H9 (cell line): Measurements from ENCODE around the gene FUT4. TPM values are rescaled to one million over a fixed set of nuclear protein-coding genes. Genes with fewer than 3 reads are reported as not detected.

Experiments used
- DNase-seq: peaks from one replicate; pipeline ENCODE4 v3.0.0-alpha.2; 2017
- H2AFZ ChIP-seq: one replicate; pipeline ENCODE4 v1.6.1; 2013; ENCODE audit warnings: mild to moderate bottlenecking, low read length, control low read depth, moderate library complexity
- H2AK5ac ChIP-seq: 2 replicates; pipeline ENCODE4 v1.6.1; 2013; ENCODE audit warnings: low read length, control low read depth, mixed read lengths; ENCODE audit not compliant: insufficient read length
- H2BK120ac ChIP-seq: one replicate; pipeline ENCODE4 v1.6.1; 2013; ENCODE audit warnings: low read depth, mild to moderate bottlenecking, low read length, control low read depth, inconsistent platforms; ENCODE audit not compliant: poor library complexity, severe bottlenecking
- H2BK12ac ChIP-seq: 2 replicates; pipeline ENCODE4 v1.6.1; 2013; ENCODE audit warnings: low read length, control low read depth, mixed read lengths, low read depth; ENCODE audit not compliant: insufficient read length
- H2BK15ac ChIP-seq: 2 replicates; pipeline ENCODE4 v1.6.1; 2013; ENCODE audit warnings: low read depth, low read length, control low read depth
- H2BK20ac ChIP-seq: one replicate; pipeline ENCODE4 v1.6.1; 2013; ENCODE audit warnings: low read depth, mild to moderate bottlenecking, low read length, control low read depth, inconsistent platforms; ENCODE audit not compliant: poor library complexity, severe bottlenecking
- H2BK5ac ChIP-seq: 2 replicates; pipeline ENCODE4 v1.6.1; 2013; ENCODE audit warnings: low read length, control low read depth, mixed read lengths; ENCODE audit not compliant: insufficient read length
- H3K14ac ChIP-seq: 2 replicates; pipeline ENCODE4 v1.6.1; 2013; ENCODE audit warnings: low read length, control low read depth; ENCODE audit not compliant: insufficient read depth
- H3K18ac ChIP-seq: 2 replicates; pipeline ENCODE4 v1.6.1; 2013; ENCODE audit warnings: low read depth, mild to moderate bottlenecking, mixed read lengths, low read length, control low read depth; ENCODE audit not compliant: insufficient read length
- H3K23ac ChIP-seq: 2 replicates; pipeline ENCODE4 v1.6.1; 2013; ENCODE audit warnings: low read length, control low read depth, mixed read lengths, low read depth; ENCODE audit not compliant: insufficient read length
- H3K23me2 ChIP-seq: 2 replicates; pipeline ENCODE4 v1.6.1; 2013; ENCODE audit warnings: low read depth, mild to moderate bottlenecking, mixed read lengths, low read length, control low read depth; ENCODE audit not compliant: insufficient read length, poor library complexity, severe bottlenecking
- H3K27ac ChIP-seq: 2 replicates; pipeline ENCODE4 v1.5.1; 2013; ENCODE audit warnings: low read length, control low read depth, mixed read lengths, low read depth; ENCODE audit not compliant: insufficient read length
- H3K27me3 ChIP-seq: 2 replicates; pipeline ENCODE4 v1.6.1; 2013; ENCODE audit warnings: low read length, control low read depth, inconsistent platforms; ENCODE audit not compliant: insufficient read depth
- H3K4ac ChIP-seq: 2 replicates; pipeline ENCODE4 v1.6.1; 2013; ENCODE audit warnings: low read depth, mild to moderate bottlenecking, control low read depth, inconsistent platforms, low read length, moderate library complexity
- H3K4me1 ChIP-seq: 2 replicates; pipeline ENCODE4 v1.6.1; 2013; ENCODE audit warnings: low read length, control low read depth, inconsistent platforms; ENCODE audit not compliant: insufficient read depth
- H3K4me2 ChIP-seq: 2 replicates; pipeline ENCODE4 v1.6.1; 2013; ENCODE audit warnings: low read length, control low read depth, mixed read lengths; ENCODE audit not compliant: insufficient read length, insufficient read depth
- H3K56ac ChIP-seq: 2 replicates; pipeline ENCODE4 v1.6.1; 2013; ENCODE audit warnings: low read depth, mild to moderate bottlenecking, mixed read lengths, low read length, control low read depth; ENCODE audit not compliant: insufficient read length
- H3K79me1 ChIP-seq: 2 replicates; pipeline ENCODE4 v1.6.1; 2013; ENCODE audit warnings: low read depth, mild to moderate bottlenecking, moderate library complexity, low read length, control low read depth, inconsistent platforms; ENCODE audit not compliant: insufficient read depth, poor library complexity, severe bottlenecking
- H3K79me2 ChIP-seq: 2 replicates; pipeline ENCODE4 v1.6.1; 2013; ENCODE audit warnings: low read length, control low read depth, inconsistent platforms; ENCODE audit not compliant: insufficient read depth
- H3K9ac ChIP-seq: 2 replicates; pipeline ENCODE4 v1.6.1; 2013; ENCODE audit warnings: low read length, control low read depth, mixed read lengths; ENCODE audit not compliant: insufficient read length; ENCODE audit errors: extremely low read depth
- H3K9me3 ChIP-seq: one replicate; pipeline ENCODE4 v1.6.1; 2013; ENCODE audit warnings: low read depth, low read length, inconsistent platforms; ENCODE audit not compliant: control insufficient read depth
- H3T11ph ChIP-seq: one replicate; pipeline ENCODE4 v1.6.1; 2013; ENCODE audit warnings: mild to moderate bottlenecking, low read length, control low read depth, inconsistent platforms
- H4K20me1 ChIP-seq: one replicate; pipeline ENCODE4 v1.6.1; 2013; ENCODE audit not compliant: control insufficient read depth, insufficient read length, insufficient read depth
- H4K5ac ChIP-seq: 2 replicates; pipeline ENCODE4 v1.6.1; 2013; ENCODE audit warnings: low read depth, mild to moderate bottlenecking, mixed read lengths, low read length, control low read depth; ENCODE audit not compliant: insufficient read length
- H4K8ac ChIP-seq: replicated peaks from 2 replicates; pipeline ENCODE4 v1.6.1; 2013; ENCODE audit warnings: low read length, control low read depth, mixed read lengths, low read depth; ENCODE audit not compliant: insufficient read length
- H4K91ac ChIP-seq: 2 replicates; pipeline ENCODE4 v1.6.1; 2013; ENCODE audit warnings: low read depth, mild to moderate bottlenecking, moderate library complexity, mixed read lengths, low read length, control low read depth; ENCODE audit not compliant: insufficient read length
- H3K27ac Mint-ChIP-seq, 3 experiments: 2 replicates in 2 of 3; 3 replicates in 1 of 3; pipeline ENCODE4 v1.8.0; 2020 to 2021; ENCODE audit warnings: mixed read lengths in 3 of 3, mild to moderate bottlenecking in 1 of 3, moderate library complexity in 1 of 3
- H3K27me3 Mint-ChIP-seq: 2 replicates; pipeline ENCODE4 v1.8.0; 2021; ENCODE audit warnings: low read depth, mild to moderate bottlenecking, moderate library complexity, mixed read lengths
- H3K36me3 Mint-ChIP-seq, 3 experiments: 2 replicates in 2 of 3; 3 replicates in 1 of 3; pipeline ENCODE4 v1.8.0; 2020 to 2021; ENCODE audit warnings: low read depth in 3 of 3, mixed read lengths in 3 of 3; ENCODE audit not compliant: insufficient read depth in 1 of 3
- H3K4me1 Mint-ChIP-seq, 2 experiments: 2 replicates each; pipeline ENCODE4 v1.8.0; 2020; ENCODE audit warnings: mixed read lengths in 2 of 2
- H3K4me3 Mint-ChIP-seq, 2 experiments: 2 replicates in 1 of 2; 3 replicates in 1 of 2; pipeline ENCODE4 v1.8.0; 2020 to 2021; ENCODE audit warnings: mild to moderate bottlenecking in 2 of 2, mixed read lengths in 2 of 2, moderate library complexity in 1 of 2
- H3K9me3 Mint-ChIP-seq, 2 experiments: 2 replicates in 1 of 2; 3 replicates in 1 of 2; pipeline ENCODE4 v1.8.0; 2020; ENCODE audit warnings: mild to moderate bottlenecking in 2 of 2, mixed read lengths in 2 of 2, moderate library complexity in 1 of 2
- CTCF ChIP-seq: fragments of 200-600 bp; sonication (generic); conservative IDR thresholded peaks from 3 replicates; pipeline ENCODE4 v1.8.0; 2021; ENCODE audit warnings: antibody characterized with exemption, mild to moderate bottlenecking
- WGBS: extraction: QIAGEN DNeasy Blood & Tissue Kit; methylation state at CpG from one replicate; pipeline ENCODE4 v1.1.7; 2013; ENCODE audit warnings: missing lambda C conversion rate, low lambda C conversion rate, mixed read lengths; ENCODE audit not compliant: insufficient read length; ENCODE audit errors: extremely low coverage; 5-methylcytosine and 5-hydroxymethylcytosine counted together
- total RNA-seq: library from RNA; stranded (reverse); gene quantifications from 2 replicates; pipeline ENCODE4 v1.2.1, GENCODE V29; 2021

The FUT4 gene
- total RNA-seq, 1 experiment from 2014 or later = 5.3 TPM

- Mint-ChIP-seq H3K27me3 (peaks cover 20% of the 10 kb centered on the region), H3K36me3 (no peaks in the 10 kb centered on the region), H3K4me3 (no peak overlapping the region), H3K4me1 (peaks cover 3% of the 10 kb centered on the region in 2 experiments), H3K27ac (no peak overlapping the region), H3K9me3 (no peaks in the 10 kb centered on the region)
- no peak overlapping the region for H2AK5ac ChIP-seq
- H3K14ac ChIP-seq = no peak overlapping the region
- no peak overlapping the region for H3K27ac ChIP-seq
- H3T11ph ChIP-seq = no peak overlapping the region
- no peak overlapping the region for H4K8ac ChIP-seq
- no peak overlapping the region for H3K4me2 ChIP-seq
- no peaks in the 10 kb centered on the region for H3K79me2 ChIP-seq
- TF ChIP-seq CTCF = no peak
- no peak overlapping the region for H3K4ac ChIP-seq
- H2BK120ac ChIP-seq = no peak overlapping the region
- H3K23ac ChIP-seq = no peak overlapping the region
- no peak overlapping the region for H4K91ac ChIP-seq
- no peak overlapping the region for H2BK12ac ChIP-seq
- H3K9me3 ChIP-seq = no peaks in the 10 kb centered on the region
- no peaks in the 10 kb centered on the region for H4K20me1 ChIP-seq
- H4K5ac ChIP-seq = no peak overlapping the region
- WGBS = no CpG with 5 or more reads among the region's 5 CpGs
- DNase-seq = no peak
- no peak overlapping the region for H2BK5ac ChIP-seq
- no peaks in the 10 kb centered on the region for H3K23me2 ChIP-seq
- H2BK15ac ChIP-seq = no peak overlapping the region
- no peaks in the 10 kb centered on the region for H3K27me3 ChIP-seq
- no peak overlapping the region for H3K18ac ChIP-seq
- no peak overlapping the region for H2BK20ac ChIP-seq
- no peak overlapping the region for H3K9ac ChIP-seq
- no peak overlapping the region for H2AFZ ChIP-seq
- H3K4me1 ChIP-seq = no peaks in the 10 kb centered on the region
- H3K56ac ChIP-seq = no peak overlapping the region
- no peaks in the 10 kb centered on the region for H3K79me1 ChIP-seq
Measured at GRCh38 chr11:94586978-94587377, 43.3 kb downstream of the FUT4 start.
